Endothelial cell of umbilical vein (primary cell): Measurements from ENCODE around the gene ATF1. TPM values are rescaled to one million over a fixed set of nuclear protein-coding genes. Genes with fewer than 3 reads are reported as not detected.

ENCODE experiments used
- BruUV-seq: library from RNA; stranded (reverse); fragments of 400-500 nt; replicated peaks from 2 replicates; lab custom pipeline; 2021; lab: Mats Ljungman, UMichigan
- CTCF ChIA-PET: fragments of 300-600, 350-600 bp; sonication (Branson Sonifier 250); formaldehyde crosslinking; loops from one replicate; lab custom pipeline; 2021; ENCODE audit warnings: antibody characterized with exemption, inconsistent platforms; lab: Charles Lee
- POLR2A ChIA-PET: fragments of 300-600, 350-600 bp; sonication (Branson Sonifier 250); formaldehyde crosslinking; loops from one replicate; lab custom pipeline; 2021; ENCODE audit warnings: antibody characterized with exemption, inconsistent platforms; lab: Charles Lee
- DNase-seq: peaks from one replicate; pipeline ENCODE4 v3.0.0-alpha.2; 2011; ENCODE audit warnings: low read depth, low spot score
- FAIRE-seq: peaks from 2 replicates; lab custom pipeline; 2011; peaks lifted over from hg19 to GRCh38; lab: Jason Lieb, UNC
- H2AFZ ChIP-seq: 2 replicates; pipeline ENCODE4 v1.6.0; 2012; ENCODE audit warnings: low read depth, low read length, control low read depth, inconsistent platforms
- H3K27ac ChIP-seq: 2 replicates; pipeline ENCODE4 v1.5.1; 2011; ENCODE audit warnings: low read depth, mild to moderate bottlenecking, control low read depth, low read length, moderate library complexity; ENCODE audit not compliant: insufficient read depth
- H3K27me3 ChIP-seq, 2 experiments: 2 replicates each; pipeline versions ENCODE4 v1.6.0 to v1.6.1; 2011; ENCODE audit warnings: low read length in 2 of 2, mixed read lengths in 1 of 2; ENCODE audit not compliant: control insufficient read depth in 2 of 2, insufficient read depth in 2 of 2
- H3K36me3 ChIP-seq, 2 experiments: 2 replicates in 1 of 2; 3 replicates in 1 of 2; pipeline ENCODE4 v1.5.1; 2011; ENCODE audit warnings: low read length in 2 of 2, mild to moderate bottlenecking in 1 of 2, moderate library complexity in 1 of 2; ENCODE audit not compliant: control insufficient read depth in 2 of 2, insufficient read depth in 2 of 2; ENCODE audit errors: extremely low read depth in 1 of 2
- H3K4me1 ChIP-seq: 3 replicates; pipeline ENCODE4 v1.5.1; 2011; ENCODE audit warnings: mild to moderate bottlenecking, low read length; ENCODE audit not compliant: control insufficient read depth, insufficient read depth; ENCODE audit errors: extremely low read depth
- H3K4me2 ChIP-seq: 2 replicates; pipeline ENCODE4 v1.6.1; 2011; ENCODE audit warnings: low read length, control low read depth, mixed read lengths; ENCODE audit not compliant: insufficient read depth
- H3K4me3 ChIP-seq, 3 experiments: fragments of 200-600 bp in 1 of 3; sonication (generic), shearing (Covaris generic) in 1 of 3; replicated peaks in 1 of 3; 2 replicates each; pipeline ENCODE4 v1.5.1; 2011 to 2016; ENCODE audit warnings: control low read depth in 3 of 3, low read length in 3 of 3, mild to moderate bottlenecking in 2 of 3, inconsistent platforms in 1 of 3, low read depth in 1 of 3, moderate library complexity in 1 of 3; ENCODE audit not compliant: insufficient read depth in 1 of 3
- H3K79me2 ChIP-seq: 2 replicates; pipeline ENCODE4 v1.6.0; 2012; ENCODE audit warnings: low read length, inconsistent platforms; ENCODE audit not compliant: control insufficient read depth, insufficient read depth
- H3K9ac ChIP-seq: replicated peaks from 2 replicates; pipeline ENCODE3; 2011; ENCODE audit warnings: low read length, control low read depth; ENCODE audit not compliant: insufficient read depth; ENCODE audit errors: extremely low read depth
- H3K9me1 ChIP-seq: replicated peaks from 3 replicates; pipeline ENCODE4 v1.6.0; 2011; ENCODE audit warnings: mild to moderate bottlenecking, low read length; ENCODE audit not compliant: control insufficient read depth, insufficient read depth; ENCODE audit errors: extremely low read depth
- H3K9me3 ChIP-seq: replicated peaks from 2 replicates; pipeline ENCODE4 v1.5.1; 2012; ENCODE audit warnings: low read length, inconsistent platforms; ENCODE audit not compliant: control insufficient read depth, insufficient read depth
- H4K20me1 ChIP-seq: replicated peaks from 2 replicates; pipeline ENCODE3; 2011; ENCODE audit warnings: mild to moderate bottlenecking, low read length; ENCODE audit not compliant: control insufficient read depth, insufficient read depth; ENCODE audit errors: extremely low read depth
- CTCF ChIP-seq, 2 donors: IDR thresholded peaks; 1 replicate in 1 of 2; 2 replicates in 1 of 2; pipeline ENCODE4 v1.5.1; 2011; ENCODE audit warnings: low read length in 2 of 2, mild to moderate bottlenecking in 2 of 2, moderate library complexity in 2 of 2, control low read depth in 1 of 2, inconsistent platforms in 1 of 2, low read depth in 1 of 2; ENCODE audit not compliant: insufficient read depth in 1 of 2; ENCODE audit errors: extremely low read depth in 1 of 2
- EZH2 ChIP-seq: IDR thresholded peaks from 2 replicates; pipeline ENCODE4 v1.6.1; 2012; ENCODE audit warnings: borderline replicate concordance, low read depth, mild to moderate bottlenecking, moderate library complexity, low read length, inconsistent platforms; ENCODE audit not compliant: severe bottlenecking
- FOS ChIP-seq: IDR thresholded peaks from 2 replicates; pipeline ENCODE4 v1.6.1; 2011; ENCODE audit warnings: mild to moderate bottlenecking, low read length, moderate library complexity, borderline replicate concordance; ENCODE audit not compliant: insufficient read depth
- GATA2 ChIP-seq: IDR thresholded peaks from 2 replicates; pipeline ENCODE4 v1.7.0; 2011; ENCODE audit warnings: low read depth, mild to moderate bottlenecking, moderate library complexity, mixed read lengths, low read length; ENCODE audit not compliant: insufficient read length, insufficient read depth
- JUN ChIP-seq: IDR thresholded peaks from 2 replicates; pipeline ENCODE4 v1.6.1; 2011; ENCODE audit warnings: borderline replicate concordance, low read depth; ENCODE audit not compliant: insufficient read length, insufficient read depth
- MAX ChIP-seq: IDR thresholded peaks from 2 replicates; pipeline ENCODE4 v1.6.1; 2011; ENCODE audit not compliant: insufficient read depth, insufficient read length
- MYC ChIP-seq: IDR thresholded peaks from one replicate; pipeline ENCODE4 v1.6.1; 2011; ENCODE audit warnings: mild to moderate bottlenecking, low read depth, low read length
- POLR2A ChIP-seq: IDR thresholded peaks from 2 replicates; pipeline ENCODE4 v1.6.1; 2012; ENCODE audit warnings: low read depth, mild to moderate bottlenecking, control low read depth, low read length
- POLR2AphosphoS5 ChIP-seq: IDR thresholded peaks from 2 replicates; pipeline ENCODE4 v1.6.1; 2012; ENCODE audit warnings: low read depth, mild to moderate bottlenecking, control low read depth, low read length, moderate library complexity; ENCODE audit not compliant: insufficient read depth
- dilution Hi-C: fragments of 300-500 bp; cut with MboI; formaldehyde crosslinking; loops from one replicate; pipeline ENCODE4 v1.15.0; 2019; ENCODE audit warnings: low sequenced_read_pairs; ENCODE audit not compliant: extremely low pct_ligation_motif_present
- intact Hi-C: fragments of 100-400 bp; cut with micrococcal nuclease; formaldehyde crosslinking; loops from one replicate; pipeline ENCODE4 v1.10.0; 2022
- polyA plus RNA-seq, 4 experiments: library from polyadenylated mRNA; depleted of rRNA in 3 of 4; stranded (reverse) in 3 of 4; unstranded in 1 of 4; fragments of >200 nt; gene quantifications; 2 replicates each; pipeline versions ENCODE4 v1.2.1 to v1.2.3, GENCODE V29; 2011 to 2012; ENCODE audit warnings: missing spikeins in 1 of 4
- total RNA-seq: library from RNA; stranded (reverse); gene quantifications from 2 replicates; pipeline ENCODE4 v1.2.3, GENCODE V29; 2021

ATF1 gene
- total and polyA plus RNA-seq, 2 donors (not counting 3 experiments of a cell fraction or from before 2014, with no cell fraction given) = 14.5 to 26.7 TPM

- no peak for TF ChIP-seq POLR2A
- no peak for TF ChIP-seq FOS
- no peak for TF ChIP-seq MYC
- no peak for TF ChIP-seq GATA2
- H3K4me2 ChIP-seq = no peak overlapping the region
- no peaks in the 10 kb centered on the region for H3K9me1 ChIP-seq
- no peak overlapping the region for H2AFZ ChIP-seq
- H3K27ac ChIP-seq = no peak overlapping the region
- ChIA-PET POLR2A (no interaction called here), CTCF (no interaction called here)
- DNase-seq = no peak
- dilution Hi-C loops (no loop called here), intact Hi-C loops (no loop called here)
- H4K20me1 ChIP-seq = no peaks in the 10 kb centered on the region
- H3K27me3 ChIP-seq = no peaks in the 10 kb centered on the region
- H3K79me2 ChIP-seq = no peaks in the 10 kb centered on the region
- FAIRE-seq = no peak
- no peaks in the 10 kb centered on the region for H3K9me3 ChIP-seq
- H3K4me1 ChIP-seq = no peaks in the 10 kb centered on the region
- peaks cover 2 to 7% of the 10 kb centered on the region in 2 experiments for H3K36me3 ChIP-seq
- H3K4me3 ChIP-seq = no peak overlapping the region
- H3K9ac ChIP-seq = no peak overlapping the region
- no TSS peak for BruUV-seq
Observed at GRCh38 chr12:50751948-50752721, 11.8 kb upstream of the ATF1 start.

- no peaks in the 10 kb centered on the region for H3K9me3 ChIP-seq
- POLR2A ChIA-PET = no interaction called here
- TF ChIP-seq FOS (no peak), CTCF (IDR thresholded peaks at IDR 0.05; ENCODE audit: extremely low read depth in 1 of 2, insufficient read depth in 1 of 2, low read depth in 1 of 2, low read length in 2 of 2) (no peak), POLR2A (no peak), POLR2AphosphoS5 (no peak), MAX (no peak), JUN (no peak), GATA2 (no peak), MYC (no peak), EZH2 (no peak)
- no peak overlapping the region for H3K27ac ChIP-seq
- no peak overlapping the region for H3K4me3 ChIP-seq
- H3K4me2 ChIP-seq = no peak overlapping the region
- FAIRE-seq (no peak), DNase-seq (no peak)
- H4K20me1 ChIP-seq = no peaks in the 10 kb centered on the region
- H3K27me3 ChIP-seq = no peaks in the 10 kb centered on the region
- intact Hi-C loops = no loop called here
- peaks cover 0 to 5% of the 10 kb centered on the region in 2 experiments for H3K36me3 ChIP-seq
- no peak overlapping the region for H3K9ac ChIP-seq
- H2AFZ ChIP-seq = no peak overlapping the region
- H3K79me2 ChIP-seq = no peaks in the 10 kb centered on the region
- no peaks in the 10 kb centered on the region for H3K4me1 ChIP-seq
- no TSS peak for BruUV-seq
- dilution Hi-C loops = no loop called here
- H3K9me1 ChIP-seq = no peaks in the 10 kb centered on the region
- CTCF ChIA-PET = no interaction called here
Observed at GRCh38 chr12:50753232-50753769, 10.6 kb upstream of the ATF1 start.
